Left ventricle myocardium inferior (tissue), 1 donor: ENCODE data around the gene TRIM41. TPM values are rescaled to one million over a fixed set of nuclear protein-coding genes. Genes with fewer than 3 reads are reported as not detected.
A peak's percentile ranks its signal among the peaks of the same experiment; 100 is the strongest.

Source experiments
- DNase-seq: peaks from one replicate; pipeline ENCODE4 v3.0.0-alpha.2; 2020
- H3K27ac ChIP-seq: fragments of 200-600 bp; replicated peaks from 2 replicates; pipeline ENCODE4 v1.8.0; 2021
- H3K27me3 ChIP-seq: fragments of 200-600 bp; 2 replicates; pipeline ENCODE4 v1.8.0; 2021; ENCODE audit warnings: low read depth
- H3K36me3 ChIP-seq: fragments of 200-600 bp; 2 replicates; pipeline ENCODE4 v1.8.0; 2021
- H3K4me1 ChIP-seq: fragments of 200-600 bp; 2 replicates; pipeline ENCODE4 v1.8.0; 2021
- H3K4me3 ChIP-seq: fragments of 200-600 bp; 2 replicates; pipeline ENCODE4 v1.8.0; 2021; ENCODE audit warnings: mild to moderate bottlenecking, moderate library complexity
- H3K9me3 ChIP-seq: fragments of 200-600 bp; replicated peaks from 2 replicates; pipeline ENCODE4 v1.8.0; 2021
- CTCF ChIP-seq: fragments of 200-600 bp; IDR thresholded peaks from 2 replicates; pipeline ENCODE4 v1.8.0; 2021; ENCODE audit warnings: antibody characterized with exemption, mild to moderate bottlenecking, borderline replicate concordance
- intact Hi-C: fragments of 100-400 bp; cut with micrococcal nuclease; formaldehyde crosslinking; loops from one replicate; pipeline ENCODE4 v1.11.0; 2022
- total RNA-seq: library from RNA; stranded (reverse); fragmentation: NEBNext Ultra II Directional; extraction: Animal tissue kit (Norgen Biotek cat#: 25700); gene quantifications from one replicate; pipeline ENCODE4 v1.2.1, GENCODE V29; 2021
- donor health status: DM: no; HTN: yes; CAD: no; lungs with severe emphysema.

TRIM41 gene
- total RNA-seq, 1 donor from 2014 or later: 26.4 TPM

GRCh38 chr5:181191526-181192336 is 31.4 kb upstream of the TRIM41 start:
- TF ChIP-seq CTCF: no peak
- Histone ChIP-seq H3K9me3 (no peaks in the 10 kb centered on the region), H3K36me3 (peaks cover 3% of the 10 kb centered on the region), H3K4me1 (peaks cover 69% of the 10 kb centered on the region), H3K27ac (peak overlapping the region; percentile 97), H3K27me3 (no peaks in the 10 kb centered on the region), H3K4me3 (peak overlapping the region; percentile 76)
- intact Hi-C loops: no loop called here
- peak; percentile 95 for DNase-seq

- DNase-seq: no peak
- intact Hi-C loops: no loop called here
- Histone ChIP-seq H3K27me3 (no peaks in the 10 kb centered on the region), H3K4me1 (peaks cover 67% of the 10 kb centered on the region), H3K27ac (peak overlapping the region; percentile 97), H3K36me3 (peaks cover 3% of the 10 kb centered on the region), H3K4me3 (peak overlapping the region; percentile 76), H3K9me3 (no peaks in the 10 kb centered on the region)
- TF ChIP-seq CTCF: no peak
Measured at GRCh38 chr5:181192337-181193046, 30.6 kb upstream of the TRIM41 start.

- H3K4me1 ChIP-seq: peaks cover 57% of the 10 kb centered on the region
- H3K27me3 ChIP-seq: no peaks in the 10 kb centered on the region
- H3K4me3 ChIP-seq: no peak overlapping the region
- peaks cover 3% of the 10 kb centered on the region for H3K36me3 ChIP-seq
- intact Hi-C loops: no loop called here
- DNase-seq: no peak
- no peaks in the 10 kb centered on the region for H3K9me3 ChIP-seq
- H3K27ac ChIP-seq: peak overlapping the region; percentile 46
- TF ChIP-seq CTCF: no peak
Measured at GRCh38 chr5:181193656-181194055, 29.4 kb upstream of the TRIM41 start.

- Histone ChIP-seq H3K4me3 (no peak overlapping the region), H3K4me1 (peaks cover 48% of the 10 kb centered on the region), H3K36me3 (peaks cover 3% of the 10 kb centered on the region), H3K9me3 (no peaks in the 10 kb centered on the region), H3K27me3 (no peaks in the 10 kb centered on the region), H3K27ac (peak overlapping the region; percentile 46)
- intact Hi-C loops: no loop called here
- no peak for TF ChIP-seq CTCF
- DNase-seq: peak; percentile 47
Measured at GRCh38 chr5:181194489-181195248, 28.4 kb upstream of the TRIM41 start.

- intact Hi-C loops: no loop called here
- Histone ChIP-seq H3K27ac (no peak overlapping the region), H3K4me3 (no peak overlapping the region), H3K4me1 (peaks cover 42% of the 10 kb centered on the region), H3K27me3 (no peaks in the 10 kb centered on the region), H3K36me3 (peaks cover 3% of the 10 kb centered on the region), H3K9me3 (no peaks in the 10 kb centered on the region)
- no peak for DNase-seq
- TF ChIP-seq CTCF: no peak
Measured at GRCh38 chr5:181195249-181195761, 27.8 kb upstream of the TRIM41 start.
